ENCODE data around the gene GNG7.

Gene GNG7

DNA sequence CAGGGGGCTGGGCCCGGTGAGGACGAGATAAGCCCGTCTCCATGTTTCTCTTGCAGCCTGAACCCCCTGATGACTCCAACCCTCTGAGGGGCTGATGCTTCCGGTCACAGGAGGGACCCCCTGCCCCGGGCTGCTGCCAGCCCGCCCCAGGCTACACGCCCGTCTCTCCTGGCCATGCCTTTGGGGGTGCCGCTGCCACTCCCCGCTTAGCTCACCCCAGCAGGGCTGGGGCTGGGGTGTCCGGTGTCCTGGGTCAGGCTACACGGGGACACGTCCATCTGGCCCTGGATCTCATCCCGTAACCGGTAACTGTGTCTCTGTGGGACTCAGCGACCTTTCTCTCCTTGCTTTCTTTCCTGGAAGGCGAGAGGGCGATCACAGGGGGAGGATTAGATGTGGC, 185.8 kb downstream of the GNG7 start:
- no peak overlapping the region for H3K27ac ChIP-seq (ENCODE audit: low read length)
- no peak for TF ChIP-seq EZH2phosphoT487 (IDR thresholded peaks at IDR 0.05; ENCODE audit: low read depth)
- TF ChIP-seq, protein P1, sequence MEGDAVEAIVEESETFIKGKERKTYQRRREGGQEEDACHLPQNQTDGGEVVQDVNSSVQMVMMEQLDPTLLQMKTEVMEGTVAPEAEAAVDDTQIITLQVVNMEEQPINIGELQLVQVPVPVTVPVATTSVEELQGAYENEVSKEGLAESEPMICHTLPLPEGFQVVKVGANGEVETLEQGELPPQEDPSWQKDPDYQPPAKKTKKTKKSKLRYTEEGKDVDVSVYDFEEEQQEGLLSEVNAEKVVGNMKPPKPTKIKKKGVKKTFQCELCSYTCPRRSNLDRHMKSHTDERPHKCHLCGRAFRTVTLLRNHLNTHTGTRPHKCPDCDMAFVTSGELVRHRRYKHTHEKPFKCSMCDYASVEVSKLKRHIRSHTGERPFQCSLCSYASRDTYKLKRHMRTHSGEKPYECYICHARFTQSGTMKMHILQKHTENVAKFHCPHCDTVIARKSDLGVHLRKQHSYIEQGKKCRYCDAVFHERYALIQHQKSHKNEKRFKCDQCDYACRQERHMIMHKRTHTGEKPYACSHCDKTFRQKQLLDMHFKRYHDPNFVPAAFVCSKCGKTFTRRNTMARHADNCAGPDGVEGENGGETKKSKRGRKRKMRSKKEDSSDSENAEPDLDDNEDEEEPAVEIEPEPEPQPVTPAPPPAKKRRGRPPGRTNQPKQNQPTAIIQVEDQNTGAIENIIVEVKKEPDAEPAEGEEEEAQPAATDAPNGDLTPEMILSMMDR (IDR thresholded peaks at IDR 0.05; ENCODE audit: low read depth, low read length) = no peak
- no peaks in the 10 kb centered on the region for H3K9me3 ChIP-seq (ENCODE audit: insufficient read depth, low read length)
- H3K4me3 ChIP-seq (ENCODE audit: low read length) = no peak overlapping the region
- no peaks in the 10 kb centered on the region for H3K4me1 ChIP-seq (ENCODE audit: low read length)
- H3K27me3 ChIP-seq (ENCODE audit: low read depth, low read length) = peaks cover 6% of the 10 kb centered on the region; the same call in 1 of the 2 replicates
- H3K79me2 ChIP-seq (ENCODE audit: low read length) = no peaks in the 10 kb centered on the region
- H4K20me1 ChIP-seq (ENCODE audit: insufficient read depth, low read length) = no peaks in the 10 kb centered on the region
- no peaks in the 10 kb centered on the region for H3K36me3 ChIP-seq (replicated peaks; ENCODE audit: low read depth, low read length)
- H3K9ac ChIP-seq (ENCODE audit: low read length) = no peak overlapping the region
- no peak overlapping the region for H3K4me2 ChIP-seq (ENCODE audit: low read length)
- H2AFZ ChIP-seq (ENCODE audit: low read depth, low read length) = no peak overlapping the region

DNA sequence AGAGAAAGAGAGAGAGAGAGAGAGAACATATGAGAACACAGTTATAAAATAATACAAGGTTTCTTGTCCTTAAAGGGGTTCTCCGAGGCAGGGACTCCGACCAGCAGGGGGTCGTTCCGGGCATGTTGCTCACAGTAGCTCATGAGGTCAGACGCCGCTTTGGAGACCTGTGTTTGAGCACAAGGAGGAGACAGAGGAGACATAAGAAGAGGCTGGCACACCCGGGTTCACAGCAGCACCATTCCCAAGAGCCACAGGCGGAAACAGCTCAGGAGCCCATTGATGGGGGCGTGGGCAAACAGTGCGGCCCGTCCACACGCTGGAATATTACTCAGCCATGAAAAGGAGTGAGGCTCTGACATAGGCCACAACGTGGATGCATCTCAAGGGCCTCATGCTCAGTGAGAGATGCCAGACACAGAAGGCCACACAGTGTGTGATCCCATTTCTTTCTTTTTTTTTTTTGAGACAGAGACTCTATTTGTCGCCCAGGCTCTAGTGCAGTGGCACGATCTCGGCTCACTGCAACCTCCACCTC, 187.4 kb downstream of the GNG7 start:
- no peaks in the 10 kb centered on the region for H4K20me1 ChIP-seq (ENCODE audit: insufficient read depth, low read length)
- no peaks in the 10 kb centered on the region for H3K9me3 ChIP-seq (ENCODE audit: insufficient read depth, low read length)
- no peaks in the 10 kb centered on the region for H3K36me3 ChIP-seq (replicated peaks; ENCODE audit: low read depth, low read length)
- H3K9ac ChIP-seq (ENCODE audit: low read length) = no peak overlapping the region
- no peak overlapping the region for H2AFZ ChIP-seq (ENCODE audit: low read depth, low read length)
- H3K4me2 ChIP-seq (ENCODE audit: low read length) = no peak overlapping the region
- H3K79me2 ChIP-seq (ENCODE audit: low read length) = no peaks in the 10 kb centered on the region
- TF ChIP-seq, protein P1 (IDR thresholded peaks at IDR 0.05; ENCODE audit: low read depth, low read length) = no peak
- TF ChIP-seq EZH2phosphoT487 (IDR thresholded peaks at IDR 0.05; ENCODE audit: low read depth) = no peak
- H3K27ac ChIP-seq (ENCODE audit: low read length) = no peak overlapping the region
- H3K27me3 ChIP-seq (ENCODE audit: low read depth, low read length) = peaks cover 6% of the 10 kb centered on the region; the same call in 1 of the 2 replicates
- H3K4me1 ChIP-seq (ENCODE audit: low read length) = no peaks in the 10 kb centered on the region
- H3K4me3 ChIP-seq (ENCODE audit: low read length) = no peak overlapping the region

GRCh38 chr19:2512523-2513431, 189.7 kb downstream of the GNG7 start:
- H3K4me1 ChIP-seq (ENCODE audit: low read length) = no peaks in the 10 kb centered on the region
- no peaks in the 10 kb centered on the region for H3K36me3 ChIP-seq (replicated peaks; ENCODE audit: low read depth, low read length)
- H3K4me2 ChIP-seq (ENCODE audit: low read length) = no peak overlapping the region
- no peaks in the 10 kb centered on the region for H3K79me2 ChIP-seq (ENCODE audit: low read length)
- peaks cover 6% of the 10 kb centered on the region; the same call in 1 of the 2 replicates for H3K27me3 ChIP-seq (ENCODE audit: low read depth, low read length)
- H3K27ac ChIP-seq (ENCODE audit: low read length) = no peak overlapping the region
- H2AFZ ChIP-seq (ENCODE audit: low read depth, low read length) = no peak overlapping the region
- TF ChIP-seq EZH2phosphoT487 (IDR thresholded peaks at IDR 0.05; ENCODE audit: low read depth) = no peak
- TF ChIP-seq, protein P1 (IDR thresholded peaks at IDR 0.05; ENCODE audit: low read depth, low read length) = no peak
- H3K9ac ChIP-seq (ENCODE audit: low read length) = no peak overlapping the region
- no peaks in the 10 kb centered on the region for H3K9me3 ChIP-seq (ENCODE audit: insufficient read depth, low read length)
- H4K20me1 ChIP-seq (ENCODE audit: insufficient read depth, low read length) = no peaks in the 10 kb centered on the region
- no peak overlapping the region for H3K4me3 ChIP-seq (ENCODE audit: low read length)

GRCh38 chr19:2511991-2512390, 190.5 kb downstream of the GNG7 start:
- TF ChIP-seq, protein P1 (IDR thresholded peaks at IDR 0.05; ENCODE audit: low read depth, low read length) = no peak
- TF ChIP-seq EZH2phosphoT487 (IDR thresholded peaks at IDR 0.05; ENCODE audit: low read depth) = no peak
- Histone ChIP-seq H3K9ac (ENCODE audit: low read length) (no peak overlapping the region), H3K4me3 (ENCODE audit: low read length) (no peak overlapping the region), H3K4me2 (ENCODE audit: low read length) (no peak overlapping the region), H4K20me1 (ENCODE audit: insufficient read depth, low read length) (no peaks in the 10 kb centered on the region), H3K27ac (ENCODE audit: low read length) (no peak overlapping the region), H3K36me3 (replicated peaks; ENCODE audit: low read depth, low read length) (no peaks in the 10 kb centered on the region), H3K27me3 (ENCODE audit: low read depth, low read length) (peaks cover 6% of the 10 kb centered on the region; the same call in 1 of the 2 replicates), H3K9me3 (ENCODE audit: insufficient read depth, low read length) (no peaks in the 10 kb centered on the region), H3K4me1 (ENCODE audit: low read length) (peaks cover 3% of the 10 kb centered on the region; the same call in 1 of the 2 replicates), H2AFZ (ENCODE audit: low read depth, low read length) (no peak overlapping the region), H3K79me2 (ENCODE audit: low read length) (no peaks in the 10 kb centered on the region)
